ENCODE results near the gene ZFP30. TPM values are rescaled to one million over a fixed set of nuclear protein-coding genes. Genes with fewer than 3 reads are reported as not detected.

Gene ZFP30
- total and polyA plus RNA-seq, 2 of the 4 experiments (the other 2 are of a cell fraction), result 1.7 to 10.2 TPM

- peak overlapping the region; percentile 96 for H2AK9ac ChIP-seq (replicated peaks; ENCODE audit: low read depth, low read length, poor library complexity)
- CTCF ChIA-PET, result no interaction called here
- intact Hi-C loops (cut with micrococcal nuclease), result loop anchor here (2.0 to 5.0 kb wide), 3 partner anchors 38 to 187 kb away; partner anchors contain the start of genes ZNF569, ZNF570 and ZNF573
Measured at GRCh38 chr19:37654629-37655300, 500 bp downstream of the ZFP30 start.

More at GRCh38 chr19:37654629-37655300, 500 bp downstream of the ZFP30 start:
- Histone ChIP-seq H4K20me1 (ENCODE audit: insufficient read depth, low read length) (no peaks in the 10 kb centered on the region), H2AFZ (replicated peaks; ENCODE audit: low read length, poor library complexity) (peak overlapping the region; percentile 98), H3K23ac (ENCODE audit: low read depth, low read length) (peak overlapping the region; percentile 92), H3K4ac (ENCODE audit: low read depth, low read length) (peak overlapping the region; percentile 87), H4K91ac (ENCODE audit: insufficient read depth, low read depth, low read length) (peak overlapping the region; percentile 52), H2BK120ac (ENCODE audit: low read depth, low read length) (peak overlapping the region; percentile 55), H3K9ac (ENCODE audit: low read depth, low read length) (peak overlapping the region; percentile 75), H4K5ac (ENCODE audit: low read depth, low read length) (peak overlapping the region; percentile 20; the same call in 1 of the 2 replicates), H3K4me2 (ENCODE audit: low read depth, low read length) (peak overlapping the region; percentile 68), H3K79me1 (ENCODE audit: low read depth in 1 of 2, low read length in 2 of 2) (peaks cover 0 to 20% of the 10 kb centered on the region in 2 experiments; a peak in 2 of 4 replicates), H4K8ac (ENCODE audit: low read depth in 2 of 2, low read length in 2 of 2) (peak overlapping the region; percentile 84 to 88), H3K27ac (ENCODE audit: insufficient read depth, low read length) (peak overlapping the region; percentile 62), H3K56ac (ENCODE audit: extremely low read depth, insufficient read depth, low read length) (peak overlapping the region; percentile 85; the same call in 1 of the 2 replicates), H3K4me1 (ENCODE audit: control insufficient read depth, insufficient read depth, low read length) (no peaks in the 10 kb centered on the region), H2BK15ac (ENCODE audit: low read depth, low read length) (no peak overlapping the region), H3K18ac (ENCODE audit: low read depth, low read length) (no peak overlapping the region), H3K9me3 (ENCODE audit: control insufficient read depth, insufficient read depth, low read length) (peaks cover 3% of the 10 kb centered on the region; the same call in 1 of the 2 replicates), H3K4me3 (ENCODE audit: insufficient read depth, low read depth, low read length) (peak overlapping the region; percentile 89), H2BK5ac (ENCODE audit: low read depth, low read length, poor library complexity, severe bottlenecking) (peak overlapping the region; percentile 44), H3K14ac (replicated peaks; ENCODE audit: low read depth, low read length) (peak overlapping the region; percentile 90), H2AK5ac (ENCODE audit: low read depth, low read length) (peak overlapping the region; percentile 44; the same call in 1 of the 2 replicates), H3K9me1 (ENCODE audit: insufficient read depth, low read length) (no peaks in the 10 kb centered on the region), H2BK20ac (ENCODE audit: low read depth, low read length) (no peak overlapping the region), H3K36me3 (ENCODE audit: control insufficient read depth, insufficient read depth, low read length) (peaks cover 2% of the 10 kb centered on the region; the same call in 1 of the 2 replicates), H3K27me3 (ENCODE audit: control insufficient read depth, insufficient read depth, low read length) (no peaks in the 10 kb centered on the region)
- dilution Hi-C loops (cut with HindIII; ENCODE audit: low sequenced_read_pairs, unreplicated experiment) (no loop called here), in situ Hi-C loops (cut with MboI; ENCODE audit: low sequenced_read_pairs) (no loop called here)
- ATAC-seq (ENCODE audit: low read depth), result peak; percentile 59
- BruUV-seq (replicated peaks), result no TSS peak
- TF ChIP-seq MAFK (IDR thresholded peaks at IDR 0.05; ENCODE audit: low read depth, low read length) (no peak), MXI1 (IDR thresholded peaks at IDR 0.05; ENCODE audit: borderline replicate concordance, low read depth, low read length) (no peak), CHD1 (IDR thresholded peaks at IDR 0.05; ENCODE audit: low read depth, low read length) (no peak), BHLHE40 (IDR thresholded peaks at IDR 0.05; ENCODE audit: low read depth, low read length) (no peak), POLR2A (IDR thresholded peaks at IDR 0.05; ENCODE audit: low read depth, low read length) (no peak), RAD21 (IDR thresholded peaks at IDR 0.05; ENCODE audit: low read length) (no peak), FOS (IDR thresholded peaks at IDR 0.05; ENCODE audit: low read depth, low read length) (no peak), USF2 (IDR thresholded peaks at IDR 0.05; ENCODE audit: low read depth, low read length) (no peak)
- DNase-seq, result peak; percentile 26
- POLR2A ChIA-PET (ENCODE audit: unreplicated experiment), result no interaction called here
- 2% methylated on average over 25 of the region's 40 CpGs; no CpG with 5 or more reads in 1 of the 2 experiments for WGBS, 2 experiments (ENCODE audit: extremely low coverage in 2 of 2, insufficient read length in 1 of 2)
